Measurements from ENCODE around the gene PBRM1. TPM values are rescaled to one million over a fixed set of nuclear protein-coding genes. Genes with fewer than 3 reads are reported as not detected.

PBRM1 gene
- total and polyA plus RNA-seq, 2 donors, result 25.1 to 125 TPM

GRCh38 chr3:52714335-52715302, 28.9 kb upstream of the PBRM1 start:
- H3K36me3 ChIP-seq (ENCODE audit: insufficient read depth), result no peaks in the 10 kb centered on the region
- H3K27ac ChIP-seq (ENCODE audit: low read depth), result no peak overlapping the region
- no peaks in the 10 kb centered on the region for H3K4me1 ChIP-seq (ENCODE audit: insufficient read depth)
- H3K4me3 ChIP-seq (ENCODE audit: low read depth, low read length), result no peak overlapping the region
- DNase-seq (ENCODE audit: extremely low spot score), result no peak
- WGBS, result 40% methylated on average over 39 of the region's 39 CpGs

- Histone ChIP-seq H3K4me3 (ENCODE audit: low read depth, low read length) (no peak overlapping the region), H3K27ac (ENCODE audit: low read depth) (no peak overlapping the region), H3K4me1 (ENCODE audit: insufficient read depth) (no peaks in the 10 kb centered on the region), H3K36me3 (ENCODE audit: insufficient read depth) (no peaks in the 10 kb centered on the region)
- DNase-seq (ENCODE audit: extremely low spot score), result no peak
- 94% methylated on average over 17 of the region's 17 CpGs for WGBS
Measured at GRCh38 chr3:52712291-52713212, 26.8 kb upstream of the PBRM1 start.

- WGBS, result 86% methylated on average over 2 of the region's 2 CpGs
- Histone ChIP-seq H3K27ac (ENCODE audit: low read depth) (no peak overlapping the region), H3K36me3 (ENCODE audit: insufficient read depth) (no peaks in the 10 kb centered on the region), H3K4me3 (ENCODE audit: low read depth, low read length) (no peak overlapping the region), H3K4me1 (ENCODE audit: insufficient read depth) (no peaks in the 10 kb centered on the region)
- no peak for DNase-seq (ENCODE audit: extremely low spot score)
Measured at GRCh38 chr3:52710512-52710911, 24.8 kb upstream of the PBRM1 start.

GRCh38 chr3:52707585-52707984, 21.9 kb upstream of the PBRM1 start:
- WGBS, result 76% methylated on average over 4 of the region's 4 CpGs
- no peaks in the 10 kb centered on the region for H3K36me3 ChIP-seq (ENCODE audit: insufficient read depth)
- H3K4me3 ChIP-seq (ENCODE audit: low read depth, low read length), result no peak overlapping the region
- H3K4me1 ChIP-seq (ENCODE audit: insufficient read depth), result no peaks in the 10 kb centered on the region
- DNase-seq (ENCODE audit: extremely low spot score), result no peak
- no peak overlapping the region for H3K27ac ChIP-seq (ENCODE audit: low read depth)

- H3K27ac ChIP-seq (ENCODE audit: low read depth), result peak within 1 kb of the TSS; percentile 90
- no peaks in the 10 kb centered on the region for H3K36me3 ChIP-seq (ENCODE audit: insufficient read depth)
- no peaks in the 10 kb centered on the region for H3K4me1 ChIP-seq (ENCODE audit: insufficient read depth)
- H3K4me3 ChIP-seq (ENCODE audit: low read depth, low read length), result peak within 1 kb of the TSS; percentile 90
- DNase-seq (ENCODE audit: extremely low spot score), result no peak
- WGBS, result under 1% methylated on average over 94 of the region's 94 CpGs
Measured at GRCh38 chr3:52705688-52706686, 20.3 kb upstream of the PBRM1 start, which contains the start of the genes GLT8D1 and SPCS1. GLT8D1 (minus strand) TSS chr3:52705791; CDS start chr3:52700460, 5,331 bp downstream. SPCS1 (plus strand) TSS chr3:52706106; CDS start chr3:52706247, 141 bp downstream.

GRCh38 chr3:52705438-52705687, 19.6 kb upstream of the PBRM1 start:
- H3K27ac ChIP-seq (ENCODE audit: low read depth), result peak overlapping the region; percentile 90
- no peaks in the 10 kb centered on the region for H3K36me3 ChIP-seq (ENCODE audit: insufficient read depth)
- under 1% methylated on average over 25 of the region's 25 CpGs for WGBS
- no peaks in the 10 kb centered on the region for H3K4me1 ChIP-seq (ENCODE audit: insufficient read depth)
- DNase-seq (ENCODE audit: extremely low spot score), result no peak
- peak overlapping the region; percentile 90 for H3K4me3 ChIP-seq (ENCODE audit: low read depth, low read length)

- peak overlapping the region; percentile 90 for H3K4me3 ChIP-seq (ENCODE audit: low read depth, low read length)
- 2% methylated on average over 22 of the region's 22 CpGs for WGBS
- no peaks in the 10 kb centered on the region for H3K36me3 ChIP-seq (ENCODE audit: insufficient read depth)
- H3K4me1 ChIP-seq (ENCODE audit: insufficient read depth), result no peaks in the 10 kb centered on the region
- H3K27ac ChIP-seq (ENCODE audit: low read depth), result peak overlapping the region; percentile 90
- DNase-seq (ENCODE audit: extremely low spot score), result no peak
Measured at GRCh38 chr3:52704611-52705437, 19.1 kb upstream of the PBRM1 start.

GRCh38 chr3:52703341-52703740, 17.6 kb upstream of the PBRM1 start:
- WGBS, result 85% methylated on average over 7 of the region's 7 CpGs
- no peak overlapping the region for H3K27ac ChIP-seq (ENCODE audit: low read depth)
- H3K4me1 ChIP-seq (ENCODE audit: insufficient read depth), result no peaks in the 10 kb centered on the region
- H3K36me3 ChIP-seq (ENCODE audit: insufficient read depth), result no peaks in the 10 kb centered on the region
- no peak overlapping the region for H3K4me3 ChIP-seq (ENCODE audit: low read depth, low read length)
- no peak for DNase-seq (ENCODE audit: extremely low spot score)

- no peak overlapping the region for H3K4me3 ChIP-seq (ENCODE audit: low read depth, low read length)
- H3K27ac ChIP-seq (ENCODE audit: low read depth), result no peak overlapping the region
- peaks cover 5% of the 10 kb centered on the region for H3K36me3 ChIP-seq (ENCODE audit: insufficient read depth)
- WGBS, result 93% methylated on average over 4 of the region's 4 CpGs
- H3K4me1 ChIP-seq (ENCODE audit: insufficient read depth), result no peaks in the 10 kb centered on the region
- no peak for DNase-seq (ENCODE audit: extremely low spot score)
Measured at GRCh38 chr3:52697632-52697965, 11.9 kb upstream of the PBRM1 start.

- H3K27ac ChIP-seq (ENCODE audit: low read depth), result no peak overlapping the region
- no peak for DNase-seq (ENCODE audit: extremely low spot score)
- 79% methylated on average over 2 of the region's 2 CpGs for WGBS
- no peak overlapping the region for H3K4me3 ChIP-seq (ENCODE audit: low read depth, low read length)
- peaks cover 6% of the 10 kb centered on the region for H3K36me3 ChIP-seq (ENCODE audit: insufficient read depth)
- H3K4me1 ChIP-seq (ENCODE audit: insufficient read depth), result no peaks in the 10 kb centered on the region
Measured at GRCh38 chr3:52696830-52697631, 11.3 kb upstream of the PBRM1 start.

GRCh38 chr3:52695798-52696671, 10.3 kb upstream of the PBRM1 start:
- Histone ChIP-seq H3K4me3 (ENCODE audit: low read depth, low read length) (no peak overlapping the region), H3K36me3 (ENCODE audit: insufficient read depth) (peaks cover 9% of the 10 kb centered on the region), H3K4me1 (ENCODE audit: insufficient read depth) (no peaks in the 10 kb centered on the region), H3K27ac (ENCODE audit: low read depth) (no peak overlapping the region)
- 78% methylated on average over 4 of the region's 4 CpGs for WGBS
- no peak for DNase-seq (ENCODE audit: extremely low spot score)
